Measurements from ENCODE around the gene PDIK1L. TPM values are rescaled to one million over a fixed set of nuclear protein-coding genes. Genes with fewer than 3 reads are reported as not detected.

Gene PDIK1L
- total and polyA plus RNA-seq, 2 of the 8 experiments (the other 6 are each of a cell fraction or from before 2014, with no cell fraction given), result 0.95 to 4.5 TPM

- Histone ChIP-seq H3K23me2 (ENCODE audit: low read depth, low read length) (peaks cover 9% of the 10 kb centered on the region), H2BK20ac (ENCODE audit: low read length) (no peak overlapping the region), H2BK120ac (replicated peaks; ENCODE audit: low read depth, low read length) (no peak overlapping the region), H3K27me3 (replicated peaks in 1 of 4; ENCODE audit: control insufficient read depth in 3 of 4, extremely low read depth in 1 of 4, insufficient read depth in 3 of 4, low read length in 3 of 4) (peaks cover 0 to 11% (median 7%) of the 10 kb centered on the region in 4 experiments; a peak in 4 of 7 replicates), H3K56ac (replicated peaks; ENCODE audit: insufficient read length, low read depth, low read length) (no peak overlapping the region), H3K9ac (replicated peaks in 1 of 4; ENCODE audit: extremely low read depth in 1 of 4, low read depth in 3 of 4, low read length in 3 of 4) (no peak overlapping the region), H2BK15ac (ENCODE audit: low read length) (no peak overlapping the region), H4K5ac (ENCODE audit: insufficient read length, low read depth, low read length) (no peak overlapping the region), H2AFZ (ENCODE audit: low read length) (no peak overlapping the region), H2BK12ac (ENCODE audit: low read depth, low read length) (no peak overlapping the region), H3K79me1 (ENCODE audit: low read depth, low read length) (no peaks in the 10 kb centered on the region), H2AK5ac (ENCODE audit: low read depth, low read length) (no peak overlapping the region), H3K4me3 (ENCODE audit: extremely low read depth in 1 of 4, insufficient read depth in 2 of 4, low read depth in 3 of 4, low read length in 4 of 4) (peak overlapping the region in 1 of 4 experiments; percentile 92; a peak in 1 of 8 replicates), H3K27ac (ENCODE audit: low read depth, low read length) (no peak overlapping the region), H3K14ac (ENCODE audit: insufficient read length) (no peak overlapping the region), H3K4ac (replicated peaks; ENCODE audit: insufficient read length, low read depth, low read length) (no peak overlapping the region), H2BK5ac (ENCODE audit: low read depth, low read length) (no peak overlapping the region), H3K23ac (ENCODE audit: insufficient read length) (no peak overlapping the region), H3K9me3 (ENCODE audit: insufficient read depth in 2 of 2, low read depth in 1 of 2, low read length in 1 of 2) (no peaks in the 10 kb centered on the region), H3K4me2 (ENCODE audit: insufficient read depth in 1 of 2, low read depth in 2 of 2, low read length in 2 of 2) (peak overlapping the region in 1 of 2 experiments; percentile 77; a peak in 2 of 4 replicates), H3K4me1 (replicated peaks in 1 of 4; ENCODE audit: control insufficient read depth in 3 of 4, insufficient read depth in 4 of 4, low read length in 3 of 4) (peaks cover 0 to 5% (median 3%) of the 10 kb centered on the region in 4 experiments; a peak in 3 of 7 replicates), H3K79me2 (ENCODE audit: control insufficient read depth in 1 of 2, insufficient read depth in 2 of 2, low read length in 2 of 2) (no peaks in the 10 kb centered on the region), H4K91ac (replicated peaks; ENCODE audit: insufficient read length, low read length) (no peak overlapping the region), H3K18ac (ENCODE audit: extremely low read depth, low read length) (no peak overlapping the region), H3K36me3 (ENCODE audit: control insufficient read depth in 2 of 4, insufficient read depth in 4 of 4, low read length in 3 of 4) (peaks cover 0 to 4% (median 0%) of the 10 kb centered on the region in 4 experiments; a peak in 2 of 8 replicates), H4K8ac (ENCODE audit: extremely low read depth, insufficient read depth, low read length) (no peak overlapping the region), H4K20me1 (replicated peaks in 1 of 2; ENCODE audit: control insufficient read depth in 1 of 2, insufficient read depth in 2 of 2, low read length in 2 of 2) (peaks cover 0 to 1% of the 10 kb centered on the region in 2 experiments)
- FAIRE-seq (no peak), DNase-seq (ENCODE audit: low read depth in 1 of 2, low spot score in 2 of 2) (no peak)
- ChIA-PET POLR2A (ENCODE audit: partially characterized antibody) (interaction anchor here (0.8 to 1.4 kb wide), 6 partner anchors 13 to 73 kb away, joined by 3 to 4 read pairs (median 3); partner anchors contain the start of gene ZNF593), CTCF (ENCODE audit: partially characterized antibody) (interaction anchor here (1.0 to 11.4 kb wide), 3 partner anchors 34 to 81 kb away, joined by 3 to 154 read pairs (median 7); partner anchors contain the start of gene CATSPER4)
- TF ChIP-seq KDM4A (IDR thresholded peaks at IDR 0.05; ENCODE audit: low read depth, low read length, severe bottlenecking) (no peak), SIX5 (IDR thresholded peaks at IDR 0.05; ENCODE audit: low read depth, low read length) (no peak)
- WGBS, 2 experiments (ENCODE audit: extremely low coverage in 1 of 2, insufficient coverage in 1 of 2, insufficient read length in 1 of 2, insufficient replicate concordance in 2 of 2, low coverage in 1 of 2, low lambda C conversion rate in 2 of 2, missing lambda C conversion rate in 1 of 2), result 80% methylated on average over 5 of the region's 5 CpGs; no CpG with 5 or more reads in 1 of the 2 experiments
These were observed 2.1 kb upstream of the PDIK1L start for GRCh38 chr1:26109229-26110164.
